ENCODE results near the gene LCORL.

The LCORL gene

DNA sequence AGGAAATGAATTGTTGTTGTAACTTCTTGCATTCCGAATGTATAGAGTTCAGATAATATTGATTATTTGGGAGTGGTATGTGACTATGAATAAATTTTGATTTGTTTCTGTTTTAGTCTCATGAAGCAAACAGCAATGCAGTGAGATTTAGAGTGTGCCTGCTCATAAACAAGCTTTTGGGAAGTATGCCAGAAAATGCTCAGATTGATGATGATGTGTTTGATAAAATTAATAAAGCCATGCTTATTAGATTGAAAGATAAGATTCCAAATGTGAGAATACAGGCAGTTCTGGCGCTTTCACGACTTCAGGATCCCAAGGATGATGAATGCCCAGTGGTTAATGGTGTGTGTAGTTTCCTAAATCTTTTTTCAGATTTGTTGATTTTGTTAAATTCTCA lies 208.8 kb downstream of the LCORL start:
- Histone ChIP-seq H3K79me2 (ENCODE audit: low read length) (peaks cover 97% of the 10 kb centered on the region), H3K9me2 (replicated peaks; ENCODE audit: insufficient read depth, low read length) (no peaks in the 10 kb centered on the region), H3K9me3 (replicated peaks; ENCODE audit: insufficient read depth, low read length) (no peaks in the 10 kb centered on the region), H3F3A (ENCODE audit: insufficient read depth, low read length) (peaks cover 13% of the 10 kb centered on the region), H4K20me1 (ENCODE audit: insufficient read depth, low read length) (peaks cover 6% of the 10 kb centered on the region; the same call in 1 of the 2 replicates), H3K9ac (ENCODE audit: low read length) (peak overlapping the region; percentile 82; the same call in 1 of the 2 replicates), H2AFZ (ENCODE audit: low read length) (no peak overlapping the region), H3K4me3 (ENCODE audit: low read length) (peak overlapping the region; percentile 91), H3K27me3 (replicated peaks; ENCODE audit: insufficient read depth, low read length) (no peaks in the 10 kb centered on the region), H3K4me1 (ENCODE audit: low read length) (peaks cover 15% of the 10 kb centered on the region), H3K27ac (ENCODE audit: low read length) (no peak overlapping the region), H3K4me2 (ENCODE audit: low read depth, low read length) (peak overlapping the region; percentile 65), H3K36me3 (replicated peaks; ENCODE audit: insufficient read depth, low read length) (peaks cover 3% of the 10 kb centered on the region; the same call in 1 of the 2 replicates)
- DNase-seq, result no peak
- TF ChIP-seq, protein P1, sequence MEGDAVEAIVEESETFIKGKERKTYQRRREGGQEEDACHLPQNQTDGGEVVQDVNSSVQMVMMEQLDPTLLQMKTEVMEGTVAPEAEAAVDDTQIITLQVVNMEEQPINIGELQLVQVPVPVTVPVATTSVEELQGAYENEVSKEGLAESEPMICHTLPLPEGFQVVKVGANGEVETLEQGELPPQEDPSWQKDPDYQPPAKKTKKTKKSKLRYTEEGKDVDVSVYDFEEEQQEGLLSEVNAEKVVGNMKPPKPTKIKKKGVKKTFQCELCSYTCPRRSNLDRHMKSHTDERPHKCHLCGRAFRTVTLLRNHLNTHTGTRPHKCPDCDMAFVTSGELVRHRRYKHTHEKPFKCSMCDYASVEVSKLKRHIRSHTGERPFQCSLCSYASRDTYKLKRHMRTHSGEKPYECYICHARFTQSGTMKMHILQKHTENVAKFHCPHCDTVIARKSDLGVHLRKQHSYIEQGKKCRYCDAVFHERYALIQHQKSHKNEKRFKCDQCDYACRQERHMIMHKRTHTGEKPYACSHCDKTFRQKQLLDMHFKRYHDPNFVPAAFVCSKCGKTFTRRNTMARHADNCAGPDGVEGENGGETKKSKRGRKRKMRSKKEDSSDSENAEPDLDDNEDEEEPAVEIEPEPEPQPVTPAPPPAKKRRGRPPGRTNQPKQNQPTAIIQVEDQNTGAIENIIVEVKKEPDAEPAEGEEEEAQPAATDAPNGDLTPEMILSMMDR (IDR thresholded peaks at IDR 0.05; ENCODE audit: low read length), result no peak
- TF ChIP-seq EZH2 (optimal IDR thresholded peaks at IDR 0.05; ENCODE audit: low read depth, low read length), result no peak
- TF ChIP-seq EZH2phosphoT487 (IDR thresholded peaks at IDR 0.05; ENCODE audit: low read length), result no peak

DNA sequence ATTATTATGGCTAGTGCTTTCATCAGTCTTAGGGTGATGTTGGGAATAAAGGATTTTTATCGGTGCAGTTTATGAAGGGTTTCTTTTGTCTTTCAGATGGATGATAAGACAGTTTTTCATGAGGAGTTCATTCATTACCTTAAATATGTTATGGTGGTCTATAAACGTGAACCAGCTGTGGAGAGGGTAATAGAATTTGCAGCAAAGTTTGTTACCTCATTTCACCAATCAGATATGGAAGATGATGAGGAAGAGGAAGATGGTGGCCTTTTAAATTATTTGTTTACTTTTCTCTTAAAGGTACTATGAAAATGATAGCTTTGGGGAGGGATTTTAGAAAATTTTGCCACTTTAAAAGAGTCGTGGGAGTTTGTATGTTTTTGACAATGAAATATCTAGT lies 209.4 kb downstream of the LCORL start:
- Histone ChIP-seq H2AFZ (ENCODE audit: low read length) (peak overlapping the region; percentile 66; the same call in 1 of the 2 replicates), H3K9me2 (replicated peaks; ENCODE audit: insufficient read depth, low read length) (no peaks in the 10 kb centered on the region), H3K27ac (ENCODE audit: low read length) (no peak overlapping the region), H3K9ac (ENCODE audit: low read length) (peak overlapping the region; percentile 82; the same call in 1 of the 2 replicates), H3F3A (ENCODE audit: insufficient read depth, low read length) (peaks cover 13% of the 10 kb centered on the region), H4K20me1 (ENCODE audit: insufficient read depth, low read length) (peaks cover 13% of the 10 kb centered on the region; the same call in 1 of the 2 replicates), H3K79me2 (ENCODE audit: low read length) (peaks cover 97% of the 10 kb centered on the region), H3K4me3 (ENCODE audit: low read length) (peak overlapping the region; percentile 91), H3K9me3 (replicated peaks; ENCODE audit: insufficient read depth, low read length) (no peaks in the 10 kb centered on the region), H3K27me3 (replicated peaks; ENCODE audit: insufficient read depth, low read length) (no peaks in the 10 kb centered on the region), H3K4me1 (ENCODE audit: low read length) (peaks cover 21% of the 10 kb centered on the region), H3K4me2 (ENCODE audit: low read depth, low read length) (peak overlapping the region; percentile 65), H3K36me3 (replicated peaks; ENCODE audit: insufficient read depth, low read length) (peaks cover 3% of the 10 kb centered on the region; the same call in 1 of the 2 replicates)
- no peak for DNase-seq
- TF ChIP-seq EZH2 (optimal IDR thresholded peaks at IDR 0.05; ENCODE audit: low read depth, low read length) (no peak), EZH2phosphoT487 (IDR thresholded peaks at IDR 0.05; ENCODE audit: low read length) (no peak)
- TF ChIP-seq, protein P1 (IDR thresholded peaks at IDR 0.05; ENCODE audit: low read length), result no peak

DNA sequence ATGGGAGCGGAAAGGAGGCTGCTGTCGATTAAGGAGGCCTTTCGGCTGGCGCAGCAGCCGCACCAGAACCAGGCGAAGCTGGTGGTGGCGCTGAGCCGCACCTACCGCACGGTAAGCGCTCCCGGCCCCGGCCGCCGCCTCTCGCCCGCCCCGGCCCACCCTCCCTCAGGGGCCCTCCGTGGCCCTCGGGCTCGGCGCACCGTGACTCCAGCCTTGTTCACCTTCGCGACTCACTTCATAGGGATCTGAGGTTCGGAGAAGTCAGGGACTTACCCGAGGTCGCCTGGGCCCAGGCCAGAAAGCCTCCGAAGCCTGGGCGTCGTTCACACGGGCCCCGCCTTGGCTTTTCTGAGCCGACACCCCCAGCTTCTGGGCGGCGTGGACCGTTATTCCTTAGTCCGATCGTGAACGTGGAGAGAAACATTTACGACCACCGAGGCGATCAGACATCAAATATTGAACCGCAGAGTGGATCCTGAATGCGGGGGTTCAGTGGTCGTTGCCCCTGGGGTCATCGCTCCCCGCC lies 210.4 kb downstream of the LCORL start:
- Histone ChIP-seq H3K27ac (ENCODE audit: low read length) (peak overlapping the region; percentile 95; the same call in 1 of the 2 replicates), H3K9ac (ENCODE audit: low read length) (peak overlapping the region; percentile 82), H3K36me3 (replicated peaks; ENCODE audit: insufficient read depth, low read length) (peaks cover 1% of the 10 kb centered on the region; the same call in 1 of the 2 replicates), H3K9me3 (replicated peaks; ENCODE audit: insufficient read depth, low read length) (no peaks in the 10 kb centered on the region), H3K4me1 (ENCODE audit: low read length) (peaks cover 31% of the 10 kb centered on the region), H3K9me2 (replicated peaks; ENCODE audit: insufficient read depth, low read length) (no peaks in the 10 kb centered on the region), H4K20me1 (ENCODE audit: insufficient read depth, low read length) (peaks cover 21% of the 10 kb centered on the region), H3K4me2 (ENCODE audit: low read depth, low read length) (peak overlapping the region; percentile 65), H3F3A (ENCODE audit: insufficient read depth, low read length) (peaks cover 13% of the 10 kb centered on the region), H2AFZ (ENCODE audit: low read length) (peak overlapping the region; percentile 66), H3K79me2 (ENCODE audit: low read length) (peaks cover 97% of the 10 kb centered on the region), H3K27me3 (replicated peaks; ENCODE audit: insufficient read depth, low read length) (no peaks in the 10 kb centered on the region), H3K4me3 (ENCODE audit: low read length) (peak overlapping the region; percentile 91)
- TF ChIP-seq, protein P1 (IDR thresholded peaks at IDR 0.05; ENCODE audit: low read length), result no peak
- no peak for TF ChIP-seq EZH2 (optimal IDR thresholded peaks at IDR 0.05; ENCODE audit: low read depth, low read length)
- peak; percentile 33 for DNase-seq

Measured in MM.1S (cell line).